ENCODE data around the gene EPHB2.

The EPHB2 gene

GRCh38 chr1:22888320-22889075, 177.9 kb downstream of the EPHB2 start:
- Histone ChIP-seq H3K4me1 (ENCODE audit: insufficient read depth, poor library complexity, severe bottlenecking) (peaks cover 5% of the 10 kb centered on the region), H3K27ac (ENCODE audit: poor library complexity, severe bottlenecking) (peak overlapping the region; percentile 23), H3K9me3 (ENCODE audit: severe bottlenecking) (no peaks in the 10 kb centered on the region), H3K4me3 (ENCODE audit: severe bottlenecking) (no peak overlapping the region), H3K36me3 (ENCODE audit: low read depth) (no peaks in the 10 kb centered on the region), H3K27me3 (ENCODE audit: insufficient read depth, poor library complexity, severe bottlenecking) (no peaks in the 10 kb centered on the region)
- DNase-seq (ENCODE audit: low spot score) = no peak
- peak; percentile 66 for ATAC-seq (ENCODE audit: low read depth)
- TF ChIP-seq CTCF (IDR thresholded peaks at IDR 0.05; ENCODE audit: poor library complexity, severe bottlenecking) = no peak

DNA sequence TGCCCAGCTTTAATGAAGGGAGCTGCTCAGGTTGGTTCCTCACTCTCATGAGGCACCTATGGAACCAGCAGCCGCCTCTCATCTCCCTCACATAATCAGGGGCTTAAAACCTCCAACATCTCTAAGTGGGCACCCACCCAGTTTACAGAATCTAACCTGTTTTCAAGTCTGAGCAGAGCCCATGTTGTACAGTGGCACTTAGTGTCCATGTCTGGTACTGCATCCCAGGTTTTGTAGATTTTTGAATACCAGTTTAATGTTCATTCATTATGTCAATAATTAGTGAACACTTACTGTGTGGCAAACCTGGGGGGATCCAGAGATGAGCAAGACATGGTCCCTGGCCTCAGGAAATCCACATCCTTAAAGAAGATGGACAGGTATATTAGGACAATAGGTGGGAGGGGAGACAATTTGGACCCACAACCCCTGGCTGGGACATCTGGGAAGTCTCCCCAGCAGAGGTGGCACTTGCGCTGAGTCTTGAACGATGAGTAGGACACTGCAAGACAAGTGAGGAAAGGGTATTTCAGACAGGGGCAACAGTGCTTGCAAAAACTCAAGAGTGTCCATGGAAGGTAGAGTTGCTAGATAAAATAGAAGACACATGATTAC, 178.7 kb downstream of the EPHB2 start:
- Histone ChIP-seq H3K9me3 (ENCODE audit: severe bottlenecking) (no peaks in the 10 kb centered on the region), H3K27ac (ENCODE audit: poor library complexity, severe bottlenecking) (peak overlapping the region; percentile 23), H3K27me3 (ENCODE audit: insufficient read depth, poor library complexity, severe bottlenecking) (no peaks in the 10 kb centered on the region), H3K4me1 (ENCODE audit: insufficient read depth, poor library complexity, severe bottlenecking) (peaks cover 5% of the 10 kb centered on the region), H3K4me3 (ENCODE audit: severe bottlenecking) (no peak overlapping the region), H3K36me3 (ENCODE audit: low read depth) (no peaks in the 10 kb centered on the region)
- ATAC-seq (ENCODE audit: low read depth) (peak; percentile 60), DNase-seq (ENCODE audit: low spot score) (no peak)
- TF ChIP-seq CTCF (IDR thresholded peaks at IDR 0.05; ENCODE audit: poor library complexity, severe bottlenecking) = peak; percentile 91

DNA sequence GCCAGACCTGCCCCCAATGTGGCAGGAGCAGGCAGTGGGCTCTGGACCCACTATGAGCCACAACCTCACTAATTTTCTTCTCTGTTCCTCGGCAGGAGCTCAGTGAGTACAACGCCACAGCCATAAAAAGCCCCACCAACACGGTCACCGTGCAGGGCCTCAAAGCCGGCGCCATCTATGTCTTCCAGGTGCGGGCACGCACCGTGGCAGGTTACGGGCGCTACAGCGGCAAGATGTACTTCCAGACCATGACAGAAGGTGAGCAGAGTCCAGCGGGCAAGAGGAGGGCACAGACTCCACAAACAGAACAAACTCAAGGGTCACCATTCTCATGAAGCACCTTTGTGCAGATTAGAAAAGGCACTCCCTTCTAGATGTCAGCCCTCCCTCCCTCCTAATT, 182.2 kb downstream of the EPHB2 start:
- Histone ChIP-seq H3K27ac (ENCODE audit: poor library complexity, severe bottlenecking) (no peak overlapping the region), H3K4me1 (ENCODE audit: insufficient read depth, poor library complexity, severe bottlenecking) (peaks cover 5% of the 10 kb centered on the region), H3K36me3 (ENCODE audit: low read depth) (no peaks in the 10 kb centered on the region), H3K9me3 (ENCODE audit: severe bottlenecking) (no peaks in the 10 kb centered on the region), H3K4me3 (ENCODE audit: severe bottlenecking) (no peak overlapping the region), H3K27me3 (ENCODE audit: insufficient read depth, poor library complexity, severe bottlenecking) (no peaks in the 10 kb centered on the region)
- TF ChIP-seq CTCF (IDR thresholded peaks at IDR 0.05; ENCODE audit: poor library complexity, severe bottlenecking) = no peak
- DNase-seq (ENCODE audit: low spot score) = no peak
- no peak for ATAC-seq (ENCODE audit: low read depth)

- H3K27ac ChIP-seq (ENCODE audit: poor library complexity, severe bottlenecking) = no peak overlapping the region
- TF ChIP-seq CTCF (IDR thresholded peaks at IDR 0.05; ENCODE audit: poor library complexity, severe bottlenecking) = no peak
- H3K4me3 ChIP-seq (ENCODE audit: severe bottlenecking) = no peak overlapping the region
- no peaks in the 10 kb centered on the region for H3K9me3 ChIP-seq (ENCODE audit: severe bottlenecking)
- peaks cover 5% of the 10 kb centered on the region for H3K4me1 ChIP-seq (ENCODE audit: insufficient read depth, poor library complexity, severe bottlenecking)
- DNase-seq (ENCODE audit: low spot score) (no peak), ATAC-seq (ENCODE audit: low read depth) (no peak)
- H3K27me3 ChIP-seq (ENCODE audit: insufficient read depth, poor library complexity, severe bottlenecking) = no peaks in the 10 kb centered on the region
- no peaks in the 10 kb centered on the region for H3K36me3 ChIP-seq (ENCODE audit: low read depth)
These were observed 182.7 kb downstream of the EPHB2 start for GRCh38 chr1:22893292-22893691.

DNA sequence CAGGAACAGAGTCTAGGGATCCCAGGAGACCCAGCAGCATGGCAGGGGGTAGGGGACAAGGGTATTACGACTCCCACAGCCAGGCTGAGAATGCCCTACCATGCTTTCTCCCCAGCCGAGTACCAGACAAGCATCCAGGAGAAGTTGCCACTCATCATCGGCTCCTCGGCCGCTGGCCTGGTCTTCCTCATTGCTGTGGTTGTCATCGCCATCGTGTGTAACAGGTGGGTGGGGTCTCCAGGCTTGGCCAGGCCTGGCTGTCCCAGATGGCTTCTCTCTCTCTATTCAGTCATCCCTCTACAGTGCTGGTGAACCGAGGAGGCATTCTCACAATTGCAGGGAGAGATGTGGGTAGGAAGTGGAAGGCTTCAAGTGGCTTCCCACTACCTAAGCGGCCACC, 184.7 kb downstream of the EPHB2 start:
- Histone ChIP-seq H3K27ac (ENCODE audit: poor library complexity, severe bottlenecking) (no peak overlapping the region), H3K4me1 (ENCODE audit: insufficient read depth, poor library complexity, severe bottlenecking) (no peaks in the 10 kb centered on the region), H3K4me3 (ENCODE audit: severe bottlenecking) (no peak overlapping the region), H3K9me3 (ENCODE audit: severe bottlenecking) (no peaks in the 10 kb centered on the region), H3K27me3 (ENCODE audit: insufficient read depth, poor library complexity, severe bottlenecking) (no peaks in the 10 kb centered on the region), H3K36me3 (ENCODE audit: low read depth) (no peaks in the 10 kb centered on the region)
- no peak for TF ChIP-seq CTCF (IDR thresholded peaks at IDR 0.05; ENCODE audit: poor library complexity, severe bottlenecking)
- no peak for DNase-seq (ENCODE audit: low spot score)
- ATAC-seq (ENCODE audit: low read depth) = no peak
